CD4-positive, alpha-beta T cell treated with Interleukin-10 for 1 hour (primary cell): ENCODE data around the gene ZSCAN25.
"Not testable (repeated sequence)": the region's sequence is repeated elsewhere in the genome, so short reads cannot be mapped to it uniquely, and the experiment has no call there.

Experiments
- DNase-seq: peaks from one replicate; pipeline ENCODE4 v3.0.0-alpha.2; 2020

The ZSCAN25 gene

DNA sequence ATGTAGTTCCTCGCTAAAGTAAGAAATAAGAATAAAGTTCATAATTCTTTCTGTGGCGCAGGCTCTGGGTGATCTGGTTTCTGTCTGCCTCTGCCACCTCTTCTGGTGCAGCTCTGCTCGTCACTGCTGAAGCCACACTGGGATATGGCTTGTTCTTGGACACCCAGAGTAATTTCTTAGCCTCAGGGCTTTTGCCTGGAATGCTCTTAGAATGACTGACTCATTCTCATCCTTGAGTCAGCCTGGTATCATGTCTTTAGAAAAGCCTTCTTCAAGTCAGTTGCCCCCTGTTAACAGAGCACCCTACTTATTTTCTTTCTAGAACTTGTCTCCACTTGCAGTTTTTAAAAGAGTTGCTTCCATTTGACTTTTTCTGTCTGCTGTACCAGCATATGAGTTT is 2.0 kb downstream of the ZSCAN25 start:
- DNase-seq, result no peak

DNA sequence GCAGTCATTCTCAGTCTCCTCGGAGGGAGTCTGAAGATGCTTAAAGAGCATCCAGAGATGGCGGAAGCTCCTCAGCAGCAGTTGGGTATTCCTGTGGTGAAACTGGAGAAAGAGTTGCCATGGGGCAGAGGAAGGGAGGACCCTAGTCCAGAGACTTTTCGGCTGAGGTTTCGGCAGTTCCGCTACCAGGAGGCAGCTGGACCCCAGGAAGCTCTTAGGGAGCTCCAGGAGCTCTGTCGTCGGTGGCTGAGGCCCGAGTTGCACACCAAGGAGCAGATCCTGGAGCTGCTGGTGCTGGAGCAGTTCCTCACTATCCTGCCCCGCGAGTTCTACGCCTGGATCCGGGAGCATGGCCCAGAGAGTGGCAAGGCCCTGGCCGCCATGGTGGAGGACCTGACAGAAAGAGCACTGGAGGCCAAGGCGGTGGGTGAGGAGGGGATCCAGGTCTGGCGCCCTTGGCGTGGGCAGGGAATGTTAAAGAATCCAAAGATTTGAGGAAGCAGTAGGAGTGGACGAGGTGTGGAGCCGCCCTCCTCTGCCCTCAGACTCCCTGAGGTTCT is 2.9 kb downstream of the ZSCAN25 start:
- DNase-seq, result no peak

DNA sequence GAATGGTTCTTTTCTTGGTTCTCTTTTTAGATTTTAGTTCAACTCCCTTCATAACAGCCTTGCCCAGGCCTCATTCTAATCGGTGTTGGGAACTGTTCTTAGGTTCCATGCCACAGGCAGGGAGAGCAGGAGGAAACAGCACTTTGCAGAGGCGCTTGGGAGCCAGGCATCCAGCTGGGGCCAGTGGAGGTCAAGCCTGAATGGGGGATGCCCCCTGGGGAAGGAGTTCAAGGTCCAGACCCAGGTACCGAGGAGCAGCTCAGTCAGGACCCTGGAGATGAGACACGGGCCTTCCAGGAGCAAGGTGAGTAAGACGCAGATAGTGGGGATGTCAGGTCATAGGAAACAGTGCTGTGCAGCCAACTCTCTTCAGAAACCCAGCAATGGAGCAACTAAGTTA is 4.5 kb downstream of the ZSCAN25 start:
- DNase-seq, result no peak

DNA sequence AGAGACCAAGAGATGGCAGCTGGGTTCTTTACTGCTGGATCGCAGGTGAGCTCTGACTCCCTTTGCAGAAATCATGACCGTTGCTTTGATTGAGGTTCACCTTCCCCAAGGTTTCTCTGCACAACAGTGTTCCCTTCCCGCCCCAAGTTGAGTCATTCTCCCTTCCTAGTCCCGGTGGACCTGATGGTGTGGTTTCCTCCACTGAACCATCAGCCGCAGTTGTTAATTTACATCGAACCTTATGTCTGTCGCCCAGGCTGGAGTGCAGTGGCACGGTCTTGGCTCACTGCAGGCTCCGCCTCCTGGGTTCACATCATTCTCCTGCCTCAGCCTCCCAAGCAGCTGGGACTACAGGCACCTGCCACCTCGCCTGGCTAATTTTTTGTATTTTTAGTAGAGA is 5.8 kb downstream of the ZSCAN25 start:
- DNase-seq, result no peak

GRCh38 chr7:99623091-99623693 is 6.4 kb downstream of the ZSCAN25 start:
- DNase-seq, result no peak

- no peak for DNase-seq
Measured at GRCh38 chr7:99623702-99624447, 7.1 kb downstream of the ZSCAN25 start.

DNA sequence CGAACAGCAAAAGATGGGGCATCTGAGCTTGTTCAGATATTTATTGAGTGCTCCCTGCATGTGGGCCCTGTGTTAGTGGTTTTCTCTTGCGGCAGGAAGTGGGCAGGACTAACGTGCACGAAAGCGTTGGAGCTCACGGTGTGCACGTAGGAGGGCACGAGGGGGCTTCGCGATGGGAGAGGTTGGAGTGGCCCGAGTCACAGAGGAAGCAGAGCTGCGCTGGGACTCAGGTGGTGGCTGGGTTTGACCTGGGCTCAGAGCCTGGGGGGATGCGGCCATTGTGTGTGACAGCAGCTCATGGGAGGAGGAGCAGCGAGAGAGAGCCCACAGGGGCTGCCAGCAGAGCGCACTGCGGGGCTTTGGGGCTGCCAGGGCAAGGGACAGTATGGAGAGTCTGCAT is 7.7 kb downstream of the ZSCAN25 start:
- DNase-seq, result peak; percentile 71

GRCh38 chr7:99625321-99625720 is 8.6 kb downstream of the ZSCAN25 start:
- no peak for DNase-seq

GRCh38 chr7:99625961-99626360 is 9.2 kb downstream of the ZSCAN25 start:
- no peak for DNase-seq

DNA sequence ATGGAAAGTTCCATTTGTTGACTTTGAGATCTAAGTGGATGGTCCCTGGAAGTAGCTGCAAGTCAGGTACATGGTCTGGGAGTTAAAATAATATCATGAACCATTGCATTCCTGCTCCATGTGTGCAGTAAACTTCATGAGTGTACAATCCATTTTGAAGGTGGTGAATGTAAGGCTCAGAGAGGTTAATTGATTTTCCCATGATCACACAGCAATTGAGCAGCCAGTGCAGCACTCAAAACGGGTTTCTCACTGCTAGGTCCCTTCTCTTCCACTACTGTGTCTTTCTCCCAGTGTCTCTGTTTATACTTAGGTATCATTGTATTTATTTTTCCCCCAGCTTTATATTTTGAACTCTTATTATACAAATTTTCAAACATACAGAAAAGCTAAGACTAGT is 9.9 kb downstream of the ZSCAN25 start:
- no peak for DNase-seq

GRCh38 chr7:99627513-99627912 is 10.8 kb downstream of the ZSCAN25 start:
- DNase-seq, result no peak

DNA sequence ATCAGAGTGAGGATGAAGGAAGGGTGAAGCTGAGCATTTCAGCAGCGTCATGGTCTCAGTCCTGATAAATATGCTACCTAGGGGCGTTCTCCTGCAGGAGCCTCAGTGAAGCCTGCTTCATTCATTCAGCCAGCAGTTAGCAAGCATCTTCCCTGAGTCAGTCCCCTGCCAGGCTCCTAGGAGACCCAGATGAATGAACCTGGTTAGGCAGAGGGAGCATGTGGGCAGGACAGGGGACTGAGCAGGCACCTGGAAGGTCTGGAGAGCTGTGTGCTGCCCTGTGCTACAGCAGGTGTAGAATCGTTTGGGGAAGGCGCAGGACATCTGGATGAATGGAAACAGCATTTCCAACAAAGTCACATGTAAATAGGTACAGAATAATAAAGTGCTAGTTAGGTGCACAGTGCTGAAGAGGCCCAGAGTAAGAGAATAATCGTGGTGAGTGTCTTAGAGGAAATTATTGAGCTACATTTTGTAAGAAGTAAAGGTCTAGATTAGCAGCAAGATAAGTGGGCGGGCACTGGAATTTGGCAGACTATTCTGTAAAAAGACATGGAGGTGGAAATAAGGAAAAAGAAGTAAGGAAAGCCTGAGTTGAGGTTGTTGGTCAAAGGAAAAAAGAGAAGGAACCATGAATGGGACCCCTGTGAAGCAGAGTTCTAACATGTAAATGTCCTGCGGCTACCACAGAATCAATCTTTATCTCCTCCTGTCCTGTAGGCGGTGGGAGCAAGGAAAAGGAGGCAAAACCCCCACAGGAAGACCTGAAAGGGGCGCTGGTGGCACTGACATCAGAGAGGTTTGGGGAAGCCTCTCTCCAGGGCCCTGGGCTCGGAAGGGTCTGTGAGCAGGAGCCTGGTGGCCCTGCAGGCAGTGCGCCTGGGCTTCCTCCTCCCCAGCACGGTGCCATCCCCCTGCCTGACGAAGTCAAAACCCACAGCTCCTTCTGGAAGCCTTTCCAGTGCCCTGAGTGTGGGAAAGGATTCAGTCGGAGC is 12.0 kb downstream of the ZSCAN25 start:
- no peak for DNase-seq

GRCh38 chr7:99629643-99630042 is 12.9 kb downstream of the ZSCAN25 start:
- no peak for DNase-seq

DNA sequence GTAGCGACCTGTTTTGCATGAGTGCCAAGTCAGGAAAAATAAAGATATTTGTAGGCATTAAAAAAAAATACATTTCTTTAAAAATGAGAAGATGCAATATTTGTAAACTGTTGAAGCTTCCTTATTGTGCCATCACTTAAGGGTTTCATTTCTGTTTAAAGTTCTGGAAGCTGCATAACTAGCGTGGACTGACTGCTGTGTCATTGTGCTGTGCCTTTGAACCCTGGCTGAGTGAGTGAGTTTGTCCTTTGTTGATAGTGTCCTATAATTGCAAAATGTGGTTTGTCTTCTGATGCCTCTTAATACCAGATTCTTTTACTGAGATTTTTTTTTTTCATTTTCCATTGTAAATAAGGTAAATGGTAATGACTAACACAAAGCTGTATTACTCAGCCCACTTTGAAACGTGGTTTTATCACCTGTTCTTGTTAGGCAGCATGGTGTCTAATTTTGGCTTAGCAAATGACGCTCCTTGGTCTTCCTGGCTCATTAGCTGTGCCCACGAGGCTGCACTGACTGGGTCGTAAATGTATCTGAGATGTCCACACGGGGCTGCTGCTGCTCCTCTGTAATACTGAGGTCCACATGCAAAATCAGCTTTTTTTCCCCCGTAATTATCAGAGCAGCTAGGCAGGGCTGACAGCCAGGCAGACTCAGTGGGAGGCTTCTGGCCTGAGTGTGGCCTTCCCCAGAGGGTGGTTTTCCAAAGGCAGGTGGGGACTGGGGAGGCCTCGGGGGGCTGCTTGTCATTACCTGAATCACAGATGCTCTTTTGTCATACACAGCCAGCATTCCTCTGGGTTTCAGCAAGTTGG is 14.8 kb downstream of the ZSCAN25 start:
- no peak for DNase-seq

DNA sequence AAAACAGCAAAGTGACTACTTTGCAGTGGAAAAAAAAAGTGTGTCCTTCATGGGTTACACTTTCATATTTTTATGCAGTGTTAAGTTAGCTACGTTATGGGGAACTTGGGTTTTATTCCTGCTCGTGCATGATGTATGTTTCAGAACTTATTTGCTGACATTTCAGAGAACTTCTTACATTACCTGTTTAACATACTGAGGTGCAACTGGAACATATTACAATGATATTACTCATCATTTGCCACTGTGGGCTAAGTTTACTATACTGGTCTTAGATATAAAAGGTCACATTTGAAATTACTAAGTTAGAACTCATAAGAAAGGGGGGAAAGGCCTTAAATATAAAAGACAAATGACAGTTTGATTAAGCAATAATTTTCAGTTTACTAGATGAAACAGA is 20.7 kb downstream of the ZSCAN25 start:
- DNase-seq, result not testable (repeated sequence)

- no peak for DNase-seq
Measured at GRCh38 chr7:99638731-99639130, 22.0 kb downstream of the ZSCAN25 start.

DNA sequence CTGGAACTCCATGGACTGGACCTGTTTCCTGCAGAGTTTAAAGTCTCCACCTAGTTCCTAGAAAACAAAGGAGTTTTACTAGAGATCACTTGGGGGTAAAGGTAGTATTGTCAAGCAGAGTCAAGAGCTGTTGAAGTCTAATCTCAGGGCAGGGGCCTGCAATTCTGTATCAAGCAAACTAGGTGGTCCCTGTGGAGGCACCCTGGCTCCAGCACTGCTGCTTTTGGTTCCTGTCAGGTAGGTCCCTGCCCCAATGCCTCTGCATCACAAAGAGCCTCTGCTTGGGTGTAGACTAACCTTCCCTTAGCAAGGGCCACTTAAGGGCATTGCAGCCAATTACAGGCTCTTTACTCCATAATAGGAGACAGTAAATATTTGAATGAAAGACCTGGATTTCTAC is 22.5 kb downstream of the ZSCAN25 start:
- no peak for DNase-seq

- DNase-seq, result no peak
Measured at GRCh38 chr7:99642027-99642426, 25.3 kb downstream of the ZSCAN25 start.

DNA sequence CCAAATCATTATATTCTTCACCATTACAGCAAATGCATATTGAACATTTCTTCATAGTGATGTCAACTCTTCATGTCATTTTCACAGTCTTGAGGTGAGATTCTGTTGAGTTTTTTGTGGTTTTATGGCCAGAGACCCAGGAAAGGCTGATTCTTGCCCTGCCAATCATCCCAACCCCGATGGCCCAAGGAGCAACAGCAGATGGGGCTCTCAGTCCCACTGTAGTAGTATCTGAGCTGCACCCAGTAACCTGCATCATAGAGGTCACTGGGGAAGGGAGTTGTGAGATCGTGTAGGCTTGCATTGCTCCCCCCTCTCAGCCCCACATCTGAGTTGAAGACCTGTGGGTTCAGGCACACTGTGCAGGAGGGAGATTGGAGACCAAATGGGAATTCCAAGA is 26.7 kb downstream of the ZSCAN25 start:
- no peak for DNase-seq

DNA sequence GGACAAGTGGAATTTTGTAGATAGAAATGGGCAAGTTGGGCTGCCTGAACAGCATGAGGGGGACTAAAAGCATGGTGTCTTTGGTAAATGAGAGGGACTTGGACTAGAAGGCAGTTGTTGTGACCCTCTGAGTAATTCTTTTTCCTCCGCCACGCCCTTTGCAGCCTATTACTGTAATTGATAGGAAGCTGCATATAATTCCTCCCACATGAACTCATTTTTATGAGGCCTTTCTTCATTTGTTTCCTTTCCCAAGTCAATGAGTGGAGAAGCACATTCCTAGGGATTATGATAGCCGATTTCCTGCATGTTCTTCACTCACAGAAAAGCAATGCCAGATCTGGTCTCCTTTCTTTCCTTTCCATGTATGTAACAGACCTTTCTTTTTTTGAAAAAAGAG is 27.7 kb downstream of the ZSCAN25 start:
- DNase-seq, result no peak

GRCh38 chr7:99645590-99645989 is 28.8 kb downstream of the ZSCAN25 start:
- no peak for DNase-seq

DNA sequence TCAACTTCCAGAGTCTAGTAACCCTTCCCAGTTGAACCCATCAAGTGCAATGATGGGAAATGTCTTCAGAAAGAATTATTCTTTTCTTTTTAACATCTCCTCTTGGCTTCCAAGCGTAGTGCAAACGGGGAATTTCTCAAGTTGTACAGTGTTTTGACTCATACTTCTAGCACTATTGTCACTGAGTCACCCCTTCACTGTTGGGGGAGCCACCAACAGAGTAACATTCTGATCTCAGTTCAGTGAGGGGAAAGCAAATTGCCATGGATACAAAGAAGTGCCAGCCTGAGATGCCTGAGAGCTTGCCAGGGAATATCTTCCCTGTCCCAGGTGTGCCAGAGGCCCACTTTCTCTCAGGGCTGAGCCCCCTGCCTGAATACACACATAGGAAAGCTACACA is 32.1 kb downstream of the ZSCAN25 start:
- DNase-seq, result no peak
